Glutamatergic neuron (in vitro differentiated cells): ENCODE results near the gene GRM7. TPM values are rescaled to one million over a fixed set of nuclear protein-coding genes. Genes with fewer than 3 reads are reported as not detected.

Experiments
- DNase-seq: peaks from one replicate; pipeline ENCODE4 v3.0.0; 2022
- H3K27ac Mint-ChIP-seq: one replicate; pipeline ENCODE4 v1.8.0; 2020; ENCODE audit warnings: mild to moderate bottlenecking, mixed read lengths, inconsistent platforms; ENCODE audit not compliant: unreplicated experiment
- H3K27me3 Mint-ChIP-seq: one replicate; pipeline ENCODE4 v1.8.0; 2020; ENCODE audit warnings: mild to moderate bottlenecking, moderate library complexity, mixed read lengths, inconsistent platforms; ENCODE audit not compliant: unreplicated experiment
- H3K36me3 Mint-ChIP-seq: one replicate; pipeline ENCODE4 v1.8.0; 2020; ENCODE audit warnings: mild to moderate bottlenecking, mixed read lengths, inconsistent platforms; ENCODE audit not compliant: unreplicated experiment
- H3K4me1 Mint-ChIP-seq: one replicate; pipeline ENCODE4 v1.8.0; 2020; ENCODE audit warnings: mild to moderate bottlenecking, low read depth, mixed read lengths, inconsistent platforms; ENCODE audit not compliant: unreplicated experiment
- H3K4me3 Mint-ChIP-seq: one replicate; pipeline ENCODE4 v1.8.0; 2020; ENCODE audit warnings: mild to moderate bottlenecking, mixed read lengths, inconsistent platforms; ENCODE audit not compliant: unreplicated experiment
- H3K9me3 Mint-ChIP-seq: one replicate; pipeline ENCODE4 v1.8.0; 2020; ENCODE audit warnings: mild to moderate bottlenecking, moderate library complexity, mixed read lengths, inconsistent platforms; ENCODE audit not compliant: unreplicated experiment
- CTCF ChIP-seq: fragments of 200-600 bp; sonication (generic); IDR thresholded peaks from one replicate; pipeline ENCODE4 v1.5.0; 2021; ENCODE audit not compliant: partially characterized antibody, unreplicated experiment
- total RNA-seq: library from RNA; stranded (reverse); fragmentation: NEBNext Ultra II Directional; extraction: Animal tissue kit (Norgen Biotek cat#: 25700); gene quantifications from one replicate; pipeline ENCODE4 v1.2.1, GENCODE V29; 2021; ENCODE audit not compliant: unreplicated experiment

GRM7 gene
- total RNA-seq, 1 donor from 2014 or later: 1.4 TPM

GRCh38 chr3:7070461-7070860 is 209.5 kb downstream of the GRM7 start:
- no peak overlapping the region for H3K4me3 Mint-ChIP-seq
- no peak for TF ChIP-seq CTCF
- peaks cover 12% of the 10 kb centered on the region for H3K4me1 Mint-ChIP-seq
- H3K27ac Mint-ChIP-seq: no peak overlapping the region
- no peaks in the 10 kb centered on the region for H3K36me3 Mint-ChIP-seq
- H3K27me3 Mint-ChIP-seq: peaks cover 7% of the 10 kb centered on the region
- peaks cover 7% of the 10 kb centered on the region for H3K9me3 Mint-ChIP-seq
- no peak for DNase-seq

- no peaks in the 10 kb centered on the region for H3K36me3 Mint-ChIP-seq
- H3K27ac Mint-ChIP-seq: no peak overlapping the region
- TF ChIP-seq CTCF: peak; percentile 38
- peaks cover 12% of the 10 kb centered on the region for H3K4me1 Mint-ChIP-seq
- peaks cover 7% of the 10 kb centered on the region for H3K27me3 Mint-ChIP-seq
- H3K4me3 Mint-ChIP-seq: no peak overlapping the region
- DNase-seq: no peak
- peaks cover 10% of the 10 kb centered on the region for H3K9me3 Mint-ChIP-seq
Measured at GRCh38 chr3:7074217-7074616, 213.3 kb downstream of the GRM7 start.

GRCh38 chr3:7075117-7075516 is 214.2 kb downstream of the GRM7 start:
- Mint-ChIP-seq H3K27me3 (peaks cover 7% of the 10 kb centered on the region), H3K9me3 (peaks cover 10% of the 10 kb centered on the region), H3K27ac (no peak overlapping the region), H3K4me1 (peaks cover 12% of the 10 kb centered on the region), H3K36me3 (no peaks in the 10 kb centered on the region), H3K4me3 (no peak overlapping the region)
- DNase-seq: peak; percentile 41
- no peak for TF ChIP-seq CTCF

- Mint-ChIP-seq H3K9me3 (peaks cover 10% of the 10 kb centered on the region), H3K4me3 (no peak overlapping the region), H3K27me3 (peaks cover 7% of the 10 kb centered on the region), H3K27ac (no peak overlapping the region), H3K4me1 (peaks cover 12% of the 10 kb centered on the region), H3K36me3 (no peaks in the 10 kb centered on the region)
- TF ChIP-seq CTCF: peak; percentile 19
- DNase-seq: no peak
Measured at GRCh38 chr3:7075901-7076300, 215.0 kb downstream of the GRM7 start.

- Mint-ChIP-seq H3K36me3 (no peaks in the 10 kb centered on the region), H3K27me3 (no peaks in the 10 kb centered on the region), H3K4me3 (no peak overlapping the region), H3K27ac (no peak overlapping the region), H3K4me1 (no peaks in the 10 kb centered on the region), H3K9me3 (no peaks in the 10 kb centered on the region)
- no peak for DNase-seq
- TF ChIP-seq CTCF: no peak
Measured at GRCh38 chr3:7082244-7082643, 221.3 kb downstream of the GRM7 start.
